Ectodermal cell (in vitro differentiated cells): ENCODE data around the gene KDM4D. TPM values are rescaled to one million over a fixed set of nuclear protein-coding genes. Genes with fewer than 3 reads are reported as not detected.
"Not testable (repeated sequence)": the region's sequence is repeated elsewhere in the genome, so short reads cannot be mapped to it uniquely, and the experiment has no call there.

Experiments used
- H3K27ac ChIP-seq: 2 replicates; pipeline ENCODE4 v1.7.0; 2013; ENCODE audit warnings: mild to moderate bottlenecking, low read depth, low read length; ENCODE audit not compliant: insufficient read depth, poor library complexity, severe bottlenecking
- H3K27me3 ChIP-seq: 2 replicates; pipeline ENCODE4 v1.7.0; 2013; ENCODE audit warnings: mild to moderate bottlenecking, low read length; ENCODE audit not compliant: insufficient read depth, control insufficient read depth, poor library complexity, severe bottlenecking
- H3K36me3 ChIP-seq: one replicate; pipeline ENCODE4 v1.7.0; 2013; ENCODE audit warnings: low read length; ENCODE audit not compliant: control insufficient read depth, insufficient read depth
- H3K4me1 ChIP-seq: one replicate; pipeline ENCODE4 v1.7.0; 2013; ENCODE audit warnings: low read length; ENCODE audit not compliant: control insufficient read depth, insufficient read depth
- H3K4me3 ChIP-seq: 2 replicates; pipeline ENCODE4 v1.7.0; 2013; ENCODE audit warnings: low read depth, low read length, control low read depth; ENCODE audit not compliant: insufficient read depth
- H3K9me3 ChIP-seq: 2 replicates; pipeline ENCODE4 v1.7.0; 2013; ENCODE audit warnings: mild to moderate bottlenecking, low read length, moderate library complexity; ENCODE audit not compliant: control insufficient read depth
- WGBS, 2 experiments: methylation state at CpG; one replicate each; pipeline ENCODE4 v1.1.7; 2013; ENCODE audit warnings: missing lambda C conversion rate in 2 of 2; 5-methylcytosine and 5-hydroxymethylcytosine counted together
- polyA plus RNA-seq, 4 experiments: library from polyadenylated mRNA; stranded (reverse); fragments of 50-300 nt; gene quantifications; one replicate each; pipeline ENCODE4 v1.2.3, GENCODE V29; 2013

KDM4D gene
- polyA plus RNA-seq (2013, experiment 1 of 4) = 5.6 TPM
- polyA plus RNA-seq (2013, experiment 2 of 4) = 5.7 TPM
- polyA plus RNA-seq (2013, experiment 3 of 4) = 3.8 TPM
- 5.0 TPM for polyA plus RNA-seq (2013, experiment 4 of 4)

- Histone ChIP-seq H3K27ac (peak within 1 kb of the TSS; percentile 57), H3K4me3 (peak within 1 kb of the TSS; percentile 85), H3K36me3 (peaks cover 24% of the 10 kb centered on the region), H3K9me3 (no peaks in the 10 kb centered on the region), H3K4me1 (peaks cover 7% of the 10 kb centered on the region), H3K27me3 (no peaks in the 10 kb centered on the region)
- 0% methylated on average over 65 of the region's 66 CpGs for WGBS, 2 experiments
These were observed at the start of gene KDM4D, which contains the start of gene CWC15 for GRCh38 chr11:94973099-94973968. Gene KDM4D (plus strand): TSS chr11:94973709. CDS start chr11:94997373, 23,664 bp downstream. Gene CWC15 (minus strand): TSS chr11:94973556. CDS start chr11:94972185, 1,371 bp downstream.

GRCh38 chr11:94924171-94924572 lies 49.3 kb upstream of the KDM4D start:
- H3K4me1 ChIP-seq = peaks cover 8% of the 10 kb centered on the region
- H3K9me3 ChIP-seq = no peaks in the 10 kb centered on the region
- H3K27ac ChIP-seq = no peak overlapping the region
- H3K36me3 ChIP-seq = no peaks in the 10 kb centered on the region
- no peak overlapping the region for H3K4me3 ChIP-seq
- WGBS, 2 experiments = 86 to 89% methylated on average over 5 to 6 of the region's 6 CpGs
- no peaks in the 10 kb centered on the region for H3K27me3 ChIP-seq

- Histone ChIP-seq H3K36me3 (no peaks in the 10 kb centered on the region), H3K4me1 (peaks cover 8% of the 10 kb centered on the region), H3K9me3 (no peaks in the 10 kb centered on the region), H3K27me3 (no peaks in the 10 kb centered on the region), H3K27ac (no peak overlapping the region), H3K4me3 (no peak overlapping the region)
- 89 to 96% methylated on average over 4 to 5 of the region's 5 CpGs for WGBS, 2 experiments
These were observed 48.9 kb upstream of the KDM4D start for GRCh38 chr11:94924612-94925011.

GRCh38 chr11:94925422-94926270 lies 47.9 kb upstream of the KDM4D start:
- H3K4me1 ChIP-seq = peaks cover 8% of the 10 kb centered on the region
- no peak overlapping the region for H3K27ac ChIP-seq
- no peak overlapping the region for H3K4me3 ChIP-seq
- H3K27me3 ChIP-seq = no peaks in the 10 kb centered on the region
- no peaks in the 10 kb centered on the region for H3K36me3 ChIP-seq
- H3K9me3 ChIP-seq = no peaks in the 10 kb centered on the region
- 74 to 78% methylated on average over 6 to 7 of the region's 7 CpGs for WGBS, 2 experiments

- H3K27ac ChIP-seq = no peak overlapping the region
- no peaks in the 10 kb centered on the region for H3K27me3 ChIP-seq
- H3K4me1 ChIP-seq = peaks cover 8% of the 10 kb centered on the region
- H3K36me3 ChIP-seq = no peaks in the 10 kb centered on the region
- no peak overlapping the region for H3K4me3 ChIP-seq
- H3K9me3 ChIP-seq = no peaks in the 10 kb centered on the region
These were observed 47.3 kb upstream of the KDM4D start for GRCh38 chr11:94926271-94926625.

GRCh38 chr11:94926698-94927237 lies 46.7 kb upstream of the KDM4D start:
- H3K4me1 ChIP-seq = peaks cover 8% of the 10 kb centered on the region
- H3K4me3 ChIP-seq = no peak overlapping the region
- WGBS, 2 experiments = 67 to 69% methylated on average over 4 to 6 of the region's 6 CpGs
- H3K27ac ChIP-seq = no peak overlapping the region
- H3K36me3 ChIP-seq = no peaks in the 10 kb centered on the region
- no peaks in the 10 kb centered on the region for H3K27me3 ChIP-seq
- H3K9me3 ChIP-seq = no peaks in the 10 kb centered on the region

- no peaks in the 10 kb centered on the region for H3K36me3 ChIP-seq
- WGBS, 2 experiments = 96 to 100% methylated on average over 1 of the region's 1 CpG
- no peaks in the 10 kb centered on the region for H3K27me3 ChIP-seq
- peaks cover 8% of the 10 kb centered on the region for H3K4me1 ChIP-seq
- no peak overlapping the region for H3K4me3 ChIP-seq
- H3K27ac ChIP-seq = no peak overlapping the region
- H3K9me3 ChIP-seq = no peaks in the 10 kb centered on the region
These were observed 45.2 kb upstream of the KDM4D start for GRCh38 chr11:94928117-94928990.

GRCh38 chr11:94932072-94932471 lies 41.4 kb upstream of the KDM4D start:
- H3K36me3 ChIP-seq, H3K27ac ChIP-seq, H3K4me3 ChIP-seq, H3K27me3 ChIP-seq, H3K9me3 ChIP-seq: not testable (repeated sequence)
- H3K4me1 ChIP-seq = peaks cover 10% of the 10 kb centered on the region

GRCh38 chr11:94932503-94932902 lies 41.0 kb upstream of the KDM4D start:
- 100% methylated on average over 1 to 5 of the region's 5 CpGs for WGBS, 2 experiments

More at GRCh38 chr11:94932503-94932902, 41.0 kb upstream of the KDM4D start:
- Histone ChIP-seq H3K9me3 (no peaks in the 10 kb centered on the region), H3K27me3 (no peaks in the 10 kb centered on the region), H3K36me3 (no peaks in the 10 kb centered on the region), H3K27ac (no peak overlapping the region), H3K4me1 (peaks cover 10% of the 10 kb centered on the region), H3K4me3 (no peak overlapping the region)
